ENCODE measurements around the gene CNPY1.

CNPY1 gene

DNA sequence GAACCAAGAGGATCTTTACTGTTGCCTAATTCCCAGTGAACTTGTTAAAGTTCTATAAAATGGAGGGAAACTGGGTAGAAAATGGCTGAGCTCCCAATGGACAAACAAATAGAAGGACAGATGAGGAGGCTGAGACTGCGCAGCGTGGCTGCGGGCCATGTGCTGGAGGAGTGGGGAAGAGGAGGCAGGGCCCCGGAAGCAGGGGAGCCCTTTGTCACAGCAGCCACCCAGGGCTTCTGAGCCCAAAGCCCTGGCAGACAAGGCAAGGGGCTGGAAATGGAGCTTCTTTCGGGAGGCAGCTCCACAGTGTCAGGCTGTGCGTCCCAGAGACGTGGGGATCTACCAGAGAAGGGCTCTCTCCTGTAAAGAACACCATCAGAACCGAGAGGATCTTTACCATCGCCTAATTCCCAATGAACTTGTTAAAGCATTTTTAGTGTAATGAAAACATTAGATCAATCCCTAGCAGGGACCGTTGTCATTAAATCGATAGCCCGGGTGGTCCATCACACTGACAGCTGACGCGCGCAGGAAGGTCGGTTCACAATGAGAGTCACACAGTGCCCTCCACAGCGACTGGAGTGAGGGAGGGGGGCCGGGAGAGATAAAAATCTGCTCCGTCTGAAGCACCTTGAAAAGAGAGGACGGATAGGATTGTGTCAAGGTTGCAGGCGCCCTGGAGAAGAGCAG, 14.0 kb upstream of the CNPY1 start:
- in situ Hi-C loops (cut with MboI; ENCODE audit: low sequenced_read_pairs), result no loop called here

DNA sequence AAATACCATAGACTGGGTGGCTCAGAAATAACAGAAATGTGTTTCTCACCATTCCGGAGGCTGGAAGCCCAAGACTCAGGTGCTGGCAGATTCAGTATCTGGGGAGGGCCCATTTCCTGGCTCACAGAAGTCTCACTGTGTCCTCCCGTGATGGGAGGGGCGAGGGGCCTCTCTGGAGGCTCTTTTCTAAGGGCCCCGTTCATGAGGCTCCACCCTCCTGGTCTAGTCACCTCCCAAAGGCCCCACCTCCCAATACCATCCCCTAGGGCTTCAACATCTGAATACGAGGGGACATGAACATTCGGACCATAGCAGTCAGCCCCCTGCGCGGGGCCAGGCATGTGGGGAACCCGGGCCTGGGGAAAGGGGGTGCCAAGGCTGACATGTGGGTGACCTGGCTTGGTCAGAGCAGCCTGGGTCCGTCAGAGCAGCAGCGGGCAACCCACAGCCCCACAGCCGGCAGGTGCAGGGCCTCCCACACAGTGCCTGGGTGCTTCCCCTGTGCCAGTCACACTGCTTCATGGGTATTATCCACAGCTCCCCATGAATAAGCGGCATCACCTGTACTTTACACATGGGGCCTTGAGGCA, 13.3 kb upstream of the CNPY1 start:
- in situ Hi-C loops (cut with MboI; ENCODE audit: low sequenced_read_pairs), result no loop called here

- in situ Hi-C loops (cut with MboI; ENCODE audit: low sequenced_read_pairs), result no loop called here
Measured at GRCh38 chr7:155558961-155559360, 12.6 kb upstream of the CNPY1 start.

DNA sequence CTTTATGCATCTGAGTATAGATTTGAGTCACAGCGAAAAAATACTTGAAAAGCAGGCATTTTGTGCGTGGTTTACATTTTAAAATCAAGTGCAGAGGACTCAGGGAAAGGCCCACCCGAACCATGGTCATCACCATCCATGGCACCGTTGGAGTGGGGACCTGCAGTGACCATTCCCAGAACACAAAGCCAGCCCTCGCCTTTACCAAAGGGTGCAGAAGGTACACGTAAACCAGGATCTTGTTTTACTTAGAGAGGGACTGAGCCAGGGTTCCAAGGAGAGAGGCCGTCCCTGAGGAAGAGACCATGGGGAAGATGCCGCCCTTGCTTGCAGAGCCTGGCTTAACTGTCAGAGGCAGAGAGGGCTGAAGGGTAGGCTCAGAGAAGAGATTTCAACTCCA, 12.0 kb upstream of the CNPY1 start:
- in situ Hi-C loops (cut with MboI; ENCODE audit: low sequenced_read_pairs), result no loop called here

DNA sequence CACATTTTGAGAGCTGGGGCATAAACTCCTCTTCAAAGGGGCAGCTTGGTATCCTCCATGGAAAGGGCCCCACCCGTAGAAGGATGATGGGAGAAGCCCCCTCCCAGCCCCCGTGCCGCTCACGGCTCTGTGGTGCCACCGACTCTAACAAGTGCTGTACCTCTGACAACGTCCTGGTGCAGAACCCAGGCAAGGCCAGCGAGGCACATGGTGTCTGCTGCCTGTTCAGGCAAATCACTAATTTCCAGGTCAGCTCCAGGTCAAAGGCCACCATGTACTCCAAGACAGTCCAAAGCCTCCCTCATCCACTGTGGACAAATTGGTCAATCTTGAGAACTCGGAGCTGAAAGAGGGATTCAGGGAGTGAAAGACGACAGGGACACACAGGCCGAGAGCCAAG, 11.4 kb upstream of the CNPY1 start:
- in situ Hi-C loops (cut with MboI; ENCODE audit: low sequenced_read_pairs), result no loop called here

DNA sequence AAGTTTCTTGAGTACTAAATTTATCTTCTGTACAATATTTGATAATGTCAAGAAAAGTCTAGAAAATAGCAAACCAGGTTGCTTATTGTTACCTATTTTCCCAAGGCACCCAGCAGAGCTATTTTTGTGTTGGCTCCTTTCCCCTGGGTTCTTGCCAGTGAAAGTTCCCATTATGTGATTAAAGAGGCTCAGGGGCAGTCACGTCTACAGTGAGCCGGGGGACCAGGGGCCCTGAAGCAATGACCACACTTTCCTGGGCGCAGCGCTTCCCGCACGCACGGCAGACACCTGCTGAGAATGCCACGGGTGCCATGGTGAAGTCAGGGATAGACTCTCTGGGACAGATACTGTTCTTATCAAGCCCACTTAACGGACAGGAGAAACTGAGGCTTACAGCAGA, 10.4 kb upstream of the CNPY1 start:
- in situ Hi-C loops (cut with MboI; ENCODE audit: low sequenced_read_pairs), result no loop called here

- in situ Hi-C loops (cut with MboI; ENCODE audit: low sequenced_read_pairs), result no loop called here
Measured at GRCh38 chr7:155555116-155555695, 8.8 kb upstream of the CNPY1 start.

DNA sequence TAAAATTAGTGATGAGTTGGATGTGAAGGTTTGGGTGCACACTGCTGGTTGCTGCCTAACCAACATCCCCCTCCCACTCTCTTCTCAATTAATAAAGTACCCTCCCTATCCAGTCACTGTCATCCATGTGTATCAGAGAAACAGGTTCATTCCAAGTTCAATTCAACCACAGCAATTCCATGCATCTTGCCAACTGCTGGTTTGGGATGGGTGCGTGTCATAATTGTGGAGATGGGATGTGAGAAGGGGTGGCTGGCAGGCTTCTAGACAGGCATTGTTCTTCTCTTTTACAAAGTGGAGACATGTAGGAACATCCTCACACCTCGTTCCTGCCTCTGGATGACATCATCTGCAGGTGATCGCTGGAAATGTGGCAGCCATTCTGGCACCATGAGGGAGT, 7.5 kb upstream of the CNPY1 start:
- in situ Hi-C loops (cut with MboI; ENCODE audit: low sequenced_read_pairs), result no loop called here

GRCh38 chr7:155551785-155552611, 5.6 kb upstream of the CNPY1 start:
- in situ Hi-C loops (cut with MboI; ENCODE audit: low sequenced_read_pairs), result no loop called here

GRCh38 chr7:155550916-155551315, 4.6 kb upstream of the CNPY1 start:
- in situ Hi-C loops (cut with MboI; ENCODE audit: low sequenced_read_pairs), result no loop called here

- in situ Hi-C loops (cut with MboI; ENCODE audit: low sequenced_read_pairs), result no loop called here
Measured at GRCh38 chr7:155549226-155549625, 2.9 kb upstream of the CNPY1 start.

DNA sequence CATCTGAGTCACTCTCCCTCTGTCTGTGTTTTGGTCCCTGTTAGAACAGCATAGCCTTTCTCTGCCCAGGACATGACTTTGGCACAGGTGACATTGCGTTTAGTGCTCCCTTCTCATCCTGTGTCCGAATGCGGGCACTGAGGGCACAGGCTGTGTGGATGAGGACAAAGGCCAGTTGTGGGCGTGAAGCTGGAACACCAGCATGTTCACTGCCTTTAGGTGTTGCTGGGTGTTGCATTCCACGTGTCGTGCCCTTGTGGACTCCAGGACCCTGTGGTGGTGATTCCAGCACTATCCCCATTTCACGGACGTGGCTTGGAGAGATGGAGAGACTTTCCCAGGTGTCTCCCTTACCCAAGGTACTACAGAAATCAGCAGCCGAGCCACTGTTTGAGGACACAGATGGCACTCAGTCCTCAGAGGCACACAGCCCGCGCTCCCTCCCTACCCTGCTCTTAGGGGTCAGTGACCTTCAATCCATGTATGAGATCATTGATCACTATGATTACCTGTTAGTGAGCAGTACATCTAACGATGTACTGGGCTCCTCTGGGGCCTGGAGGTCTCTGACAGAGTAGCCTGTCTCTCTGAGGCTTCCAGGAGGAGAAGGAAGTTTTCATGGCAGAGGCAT, 917 bp upstream of the CNPY1 start:
- in situ Hi-C loops (cut with MboI; ENCODE audit: low sequenced_read_pairs), result no loop called here

- in situ Hi-C loops (cut with MboI; ENCODE audit: low sequenced_read_pairs), result no loop called here
Measured at GRCh38 chr7:155545348-155545747, 1.0 kb downstream of the CNPY1 start.

- in situ Hi-C loops (cut with MboI; ENCODE audit: low sequenced_read_pairs), result no loop called here
Measured at GRCh38 chr7:155544485-155544884, 1.9 kb downstream of the CNPY1 start.

GRCh38 chr7:155543926-155544325, 2.4 kb downstream of the CNPY1 start:
- in situ Hi-C loops (cut with MboI; ENCODE audit: low sequenced_read_pairs), result no loop called here

GRCh38 chr7:155543011-155543876, 3.1 kb downstream of the CNPY1 start:
- in situ Hi-C loops (cut with MboI; ENCODE audit: low sequenced_read_pairs), result no loop called here

DNA sequence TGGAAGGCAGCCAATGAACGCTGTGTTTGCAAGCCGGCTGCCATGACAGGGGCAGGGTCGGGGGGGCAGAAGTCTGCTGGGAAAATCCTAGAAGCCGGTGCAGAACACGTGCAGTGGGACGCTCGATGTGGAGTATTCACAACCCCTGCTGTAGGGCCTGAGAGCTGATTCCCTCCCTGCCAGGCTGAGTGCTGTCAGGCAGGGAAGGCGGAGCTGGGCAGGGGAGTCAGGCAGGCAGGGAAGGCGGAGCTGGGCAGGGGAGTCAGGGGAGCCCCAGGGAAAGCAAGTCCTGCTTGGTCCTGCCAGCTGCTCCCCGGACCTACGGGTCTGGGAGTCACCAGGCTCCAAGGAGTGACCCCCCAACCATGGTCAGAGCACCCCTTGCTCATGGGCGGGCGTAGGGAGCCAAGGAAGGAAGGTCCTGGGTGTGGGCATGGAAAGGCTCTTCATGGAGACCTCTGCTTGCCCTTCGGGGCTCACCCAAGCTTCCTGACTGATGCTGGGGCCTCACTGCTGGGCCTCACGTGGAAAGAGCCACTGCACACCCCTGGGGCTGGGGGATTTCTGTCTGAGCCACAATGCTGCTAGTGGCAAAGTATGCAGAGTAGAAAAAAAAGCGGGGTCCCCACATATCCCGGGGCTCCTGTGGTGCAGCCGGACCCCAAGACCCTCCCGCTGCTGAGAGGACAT, 4.2 kb downstream of the CNPY1 start:
- in situ Hi-C loops (cut with MboI; ENCODE audit: low sequenced_read_pairs), result no loop called here

GRCh38 chr7:155540553-155540952, 5.8 kb downstream of the CNPY1 start:
- in situ Hi-C loops (cut with MboI; ENCODE audit: low sequenced_read_pairs), result no loop called here

DNA sequence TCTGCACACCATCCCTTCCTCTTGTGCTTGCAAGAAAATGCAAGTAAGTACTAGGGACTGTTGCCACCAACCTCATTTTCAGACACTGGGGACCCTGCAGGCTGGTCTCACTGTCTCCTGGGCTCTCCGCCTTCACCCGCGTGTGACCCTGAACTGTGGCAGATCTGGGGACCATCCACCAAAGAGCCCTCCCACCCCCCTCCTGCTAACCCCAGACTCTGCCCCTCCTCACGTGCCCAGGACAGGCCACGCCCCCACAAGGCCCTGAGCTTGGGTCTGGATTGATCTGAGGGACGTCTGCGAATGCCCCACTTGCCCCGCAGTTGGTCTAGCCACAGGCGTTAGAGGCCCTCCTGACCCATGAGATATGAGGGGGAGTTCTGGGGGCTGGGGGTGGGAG, 8.1 kb downstream of the CNPY1 start:
- in situ Hi-C loops (cut with MboI; ENCODE audit: low sequenced_read_pairs), result no loop called here

DNA sequence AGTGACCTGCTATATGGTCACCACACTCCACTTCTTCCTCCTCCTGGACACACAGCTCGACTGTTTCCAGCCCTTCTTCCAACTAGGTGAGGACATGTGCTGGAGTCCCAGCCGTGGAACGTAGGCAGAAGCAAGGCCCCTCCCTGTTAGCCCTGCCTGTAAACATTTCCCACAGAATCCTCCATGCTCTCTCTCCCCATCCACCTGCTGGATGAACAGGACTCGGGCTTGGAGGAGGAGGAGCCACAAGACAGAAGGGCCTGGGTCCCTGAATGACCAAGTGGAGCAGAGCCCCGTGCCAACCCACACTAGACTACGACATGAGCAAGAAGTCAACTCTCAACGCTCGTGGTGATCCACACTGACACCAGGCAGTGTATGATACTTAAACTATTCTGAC, 9.9 kb downstream of the CNPY1 start:
- in situ Hi-C loops (cut with MboI; ENCODE audit: low sequenced_read_pairs), result no loop called here

Data from HL-60/S4 treated with phorbol 12-myristate 13-acetate at 8.2 ng/mL for 4 days and 3 days (cell line).